Measurements from ENCODE around the gene ZBTB34. TPM values are rescaled to one million over a fixed set of nuclear protein-coding genes. Genes with fewer than 3 reads are reported as not detected.

Gene ZBTB34
- total RNA-seq, 6 donors from 2014 or later = 9.5 to 21.3 (median 13.5) TPM

DNA sequence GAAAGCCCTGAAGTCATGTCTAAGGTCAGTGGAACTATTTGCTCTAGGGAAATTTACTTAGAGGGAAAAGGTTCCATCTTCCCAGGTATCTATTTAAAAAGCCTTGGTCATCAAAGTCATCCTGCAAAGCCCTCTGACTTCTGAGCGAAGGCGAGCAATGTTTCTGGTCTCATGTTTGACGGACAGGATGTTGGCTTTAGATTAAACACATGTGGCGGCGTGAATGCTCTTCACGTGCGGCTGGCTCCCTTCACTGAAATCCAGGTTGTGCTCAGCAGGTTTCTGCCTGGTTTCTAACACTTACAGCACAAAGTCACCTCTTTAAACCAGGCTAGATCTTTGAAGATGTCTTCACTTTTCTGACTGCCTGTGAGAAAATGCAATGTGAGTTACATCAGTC, 5.7 kb upstream of the ZBTB34 start:
- Histone ChIP-seq H3K4me1 (peaks cover 0 to 2% (median 2%) of the 10 kb centered on the region in 4 donors), H3K36me3 (no peaks in the 10 kb centered on the region), H3K9me3 (no peaks in the 10 kb centered on the region), H3K27me3 (no peaks in the 10 kb centered on the region), H3K4me3 (no peak overlapping the region), H3K27ac (no peak overlapping the region)
- DNase-seq (no peak), ATAC-seq (ENCODE audit: low FRiP score in 2 of 2) (no peak)
- 55 to 64% methylated on average over 7 of the region's 7 CpGs for WGBS, 2 donors
- TF ChIP-seq POLR2AphosphoS5 (IDR thresholded peaks at IDR 0.05) (no peak), POLR2A (IDR thresholded peaks at IDR 0.05) (no peak), EP300 (IDR thresholded peaks at IDR 0.05) (no peak)
- TF ChIP-seq, protein P1, sequence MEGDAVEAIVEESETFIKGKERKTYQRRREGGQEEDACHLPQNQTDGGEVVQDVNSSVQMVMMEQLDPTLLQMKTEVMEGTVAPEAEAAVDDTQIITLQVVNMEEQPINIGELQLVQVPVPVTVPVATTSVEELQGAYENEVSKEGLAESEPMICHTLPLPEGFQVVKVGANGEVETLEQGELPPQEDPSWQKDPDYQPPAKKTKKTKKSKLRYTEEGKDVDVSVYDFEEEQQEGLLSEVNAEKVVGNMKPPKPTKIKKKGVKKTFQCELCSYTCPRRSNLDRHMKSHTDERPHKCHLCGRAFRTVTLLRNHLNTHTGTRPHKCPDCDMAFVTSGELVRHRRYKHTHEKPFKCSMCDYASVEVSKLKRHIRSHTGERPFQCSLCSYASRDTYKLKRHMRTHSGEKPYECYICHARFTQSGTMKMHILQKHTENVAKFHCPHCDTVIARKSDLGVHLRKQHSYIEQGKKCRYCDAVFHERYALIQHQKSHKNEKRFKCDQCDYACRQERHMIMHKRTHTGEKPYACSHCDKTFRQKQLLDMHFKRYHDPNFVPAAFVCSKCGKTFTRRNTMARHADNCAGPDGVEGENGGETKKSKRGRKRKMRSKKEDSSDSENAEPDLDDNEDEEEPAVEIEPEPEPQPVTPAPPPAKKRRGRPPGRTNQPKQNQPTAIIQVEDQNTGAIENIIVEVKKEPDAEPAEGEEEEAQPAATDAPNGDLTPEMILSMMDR (IDR thresholded peaks at IDR 0.05) = no peak

DNA sequence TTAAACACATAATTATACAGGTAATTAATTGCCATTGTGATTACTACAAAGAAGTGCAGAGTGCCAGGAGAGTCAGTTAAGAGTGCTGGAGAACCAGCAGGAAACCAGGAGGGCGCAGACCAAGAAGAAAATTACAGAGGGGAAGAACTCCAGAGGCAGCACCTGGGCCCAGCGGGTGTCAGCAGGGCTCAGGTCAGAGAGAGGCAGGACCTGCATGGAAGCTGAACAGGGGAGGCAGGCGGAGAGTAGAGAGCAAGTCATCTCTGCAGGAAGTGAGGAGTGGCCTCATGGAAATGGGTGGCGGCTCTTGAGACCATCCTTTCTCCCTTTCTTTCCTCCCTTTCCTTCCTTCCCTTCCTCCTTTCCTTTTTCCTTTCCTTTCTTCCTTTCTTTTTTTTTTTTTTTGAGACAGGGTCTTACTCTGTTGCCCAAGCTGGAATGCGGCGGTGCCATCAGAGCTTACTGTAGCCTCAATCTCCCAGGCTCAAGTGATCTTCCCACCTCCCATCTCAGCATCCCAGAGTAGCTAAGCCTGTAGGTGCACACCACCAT, 4.0 kb upstream of the ZBTB34 start:
- DNase-seq (no peak), ATAC-seq (ENCODE audit: low FRiP score in 2 of 2) (no peak)
- peaks cover 3 to 11% (median 6%) of the 10 kb centered on the region in 4 donors for H3K4me1 ChIP-seq
- no peaks in the 10 kb centered on the region for H3K9me3 ChIP-seq
- WGBS, 2 donors = 85 to 96% methylated on average over 6 of the region's 6 CpGs
- H3K36me3 ChIP-seq = no peaks in the 10 kb centered on the region
- TF ChIP-seq POLR2AphosphoS5 (IDR thresholded peaks at IDR 0.05) = no peak
- TF ChIP-seq, protein P1 (IDR thresholded peaks at IDR 0.05) = no peak
- H3K27me3 ChIP-seq = no peaks in the 10 kb centered on the region
- H3K4me3 ChIP-seq = no peak overlapping the region
- H3K27ac ChIP-seq = no peak overlapping the region

DNA sequence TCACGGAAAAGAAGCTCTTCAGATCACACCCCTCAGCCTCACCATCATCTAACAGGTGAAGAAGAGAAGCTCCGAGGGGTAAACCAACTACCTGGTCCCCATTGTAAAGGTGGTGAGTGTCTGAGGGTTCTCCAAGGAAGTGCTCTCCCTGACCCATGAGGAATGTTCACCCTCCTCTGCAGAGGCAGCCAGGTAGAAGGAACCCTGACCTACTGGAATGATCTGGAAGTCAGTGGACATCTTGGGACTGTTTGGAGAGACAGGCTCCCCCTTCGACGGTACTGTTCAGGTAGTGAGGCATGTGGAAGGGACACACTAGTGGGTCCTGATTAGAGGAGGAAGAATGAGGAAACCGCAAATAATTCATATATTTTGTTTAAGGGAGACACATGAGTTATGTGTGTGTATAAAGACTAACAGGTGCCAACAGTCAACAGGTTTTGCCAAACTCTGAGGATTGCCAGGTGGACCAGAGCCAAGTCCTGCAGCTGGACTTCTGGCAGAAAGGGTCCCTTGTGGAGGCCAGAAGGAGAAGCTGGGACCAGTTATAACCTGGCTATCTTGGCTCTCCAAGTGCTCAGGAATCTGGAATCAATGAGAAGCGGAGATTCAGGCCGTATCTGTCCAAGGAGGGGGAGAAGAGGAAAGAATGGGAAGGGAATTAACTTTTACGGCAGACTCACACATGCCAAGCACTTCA, 3.0 kb upstream of the ZBTB34 start:
- Histone ChIP-seq H3K4me3 (no peak overlapping the region), H3K27ac (no peak overlapping the region), H3K4me1 (peaks cover 14 to 20% (median 16%) of the 10 kb centered on the region in 4 donors), H3K9me3 (no peaks in the 10 kb centered on the region), H3K27me3 (no peaks in the 10 kb centered on the region), H3K36me3 (no peaks in the 10 kb centered on the region)
- DNase-seq = no peak
- no peak for ATAC-seq (ENCODE audit: low FRiP score in 2 of 2)
- WGBS, 2 donors = 62 to 75% methylated on average over 8 of the region's 8 CpGs
- TF ChIP-seq EP300 (IDR thresholded peaks at IDR 0.05) (no peak), POLR2A (IDR thresholded peaks at IDR 0.05) (no peak), POLR2AphosphoS5 (IDR thresholded peaks at IDR 0.05) (no peak)
- TF ChIP-seq, protein P1 (IDR thresholded peaks at IDR 0.05) = no peak

DNA sequence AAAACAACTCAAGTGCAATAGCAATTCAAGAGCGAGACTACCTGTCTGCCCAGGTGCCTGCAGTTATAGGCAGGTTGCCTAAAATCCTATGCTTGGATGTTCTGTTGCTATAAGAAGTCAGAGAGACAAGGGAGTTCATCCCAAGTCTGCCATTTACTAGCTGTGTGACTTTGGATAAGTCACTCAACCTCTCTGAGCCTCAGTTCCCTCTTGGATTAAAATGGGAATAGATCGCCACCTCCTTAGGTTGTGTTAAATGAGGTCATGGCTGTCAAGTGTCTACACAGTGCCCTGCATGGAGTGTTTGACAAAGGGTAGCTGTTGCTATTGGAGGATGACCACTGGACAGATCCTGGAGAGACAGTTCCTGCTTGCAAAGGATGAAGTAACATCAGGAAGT, 1.3 kb upstream of the ZBTB34 start:
- DNase-seq (no peak), ATAC-seq (ENCODE audit: low FRiP score in 2 of 2) (no peak)
- Histone ChIP-seq H3K9me3 (no peaks in the 10 kb centered on the region), H3K36me3 (peaks cover 0 to 7% (median 2%) of the 10 kb centered on the region in 4 donors), H3K27ac (no peak overlapping the region), H3K4me1 (peaks cover 21 to 37% (median 29%) of the 10 kb centered on the region in 4 donors), H3K4me3 (no peak overlapping the region), H3K27me3 (no peaks in the 10 kb centered on the region)
- WGBS, 2 donors = 85 to 96% methylated on average over 2 of the region's 2 CpGs
- TF ChIP-seq EP300 (IDR thresholded peaks at IDR 0.05) = no peak
- TF ChIP-seq POLR2A (IDR thresholded peaks at IDR 0.05) = no peak
- no peak for TF ChIP-seq POLR2AphosphoS5 (IDR thresholded peaks at IDR 0.05)
- TF ChIP-seq, protein P1 (IDR thresholded peaks at IDR 0.05) = no peak
